Progenitor cell of endocrine pancreas (in vitro differentiated cells): ENCODE data around the gene RAPGEF1. TPM values are rescaled to one million over a fixed set of nuclear protein-coding genes. Genes with fewer than 3 reads are reported as not detected.

Source experiments
- DNase-seq: peaks from one replicate; pipeline ENCODE4 v3.0.0; 2021; ENCODE audit warnings: low spot score; ENCODE audit not compliant: unreplicated experiment
- H3K27ac Mint-ChIP-seq: 2 replicates; pipeline ENCODE4 v1.8.0; 2021; ENCODE audit warnings: mild to moderate bottlenecking, moderate library complexity, mixed read lengths
- H3K27me3 Mint-ChIP-seq: 2 replicates; pipeline ENCODE4 v1.8.0; 2021; ENCODE audit warnings: mixed read lengths
- H3K36me3 Mint-ChIP-seq: 2 replicates; pipeline ENCODE4 v1.8.0; 2022; ENCODE audit warnings: mixed read lengths; ENCODE audit not compliant: insufficient read depth
- H3K4me1 Mint-ChIP-seq: 2 replicates; pipeline ENCODE4 v1.8.0; 2021; ENCODE audit warnings: low read depth, mixed read lengths
- H3K4me3 Mint-ChIP-seq: 2 replicates; pipeline ENCODE4 v1.8.0; 2021; ENCODE audit warnings: low read depth, mild to moderate bottlenecking, moderate library complexity, mixed read lengths
- H3K9me3 Mint-ChIP-seq: 2 replicates; pipeline ENCODE4 v1.8.0; 2021; ENCODE audit warnings: low read depth, mixed read lengths
- total RNA-seq: library from RNA; stranded (reverse); gene quantifications from 2 replicates; pipeline ENCODE4 v1.2.1, GENCODE V29; 2021
- TF ChIP-seq, protein P1 (sequence below): fragments of 200-600 bp; sonication (generic); IDR thresholded peaks from one replicate; pipeline ENCODE4 v1.5.0; 2021; ENCODE audit warnings: antibody characterized with exemption, mild to moderate bottlenecking; ENCODE audit not compliant: unreplicated experiment

RAPGEF1 gene
- total RNA-seq, 1 donor from 2014 or later, result 57.3 TPM

DNA sequence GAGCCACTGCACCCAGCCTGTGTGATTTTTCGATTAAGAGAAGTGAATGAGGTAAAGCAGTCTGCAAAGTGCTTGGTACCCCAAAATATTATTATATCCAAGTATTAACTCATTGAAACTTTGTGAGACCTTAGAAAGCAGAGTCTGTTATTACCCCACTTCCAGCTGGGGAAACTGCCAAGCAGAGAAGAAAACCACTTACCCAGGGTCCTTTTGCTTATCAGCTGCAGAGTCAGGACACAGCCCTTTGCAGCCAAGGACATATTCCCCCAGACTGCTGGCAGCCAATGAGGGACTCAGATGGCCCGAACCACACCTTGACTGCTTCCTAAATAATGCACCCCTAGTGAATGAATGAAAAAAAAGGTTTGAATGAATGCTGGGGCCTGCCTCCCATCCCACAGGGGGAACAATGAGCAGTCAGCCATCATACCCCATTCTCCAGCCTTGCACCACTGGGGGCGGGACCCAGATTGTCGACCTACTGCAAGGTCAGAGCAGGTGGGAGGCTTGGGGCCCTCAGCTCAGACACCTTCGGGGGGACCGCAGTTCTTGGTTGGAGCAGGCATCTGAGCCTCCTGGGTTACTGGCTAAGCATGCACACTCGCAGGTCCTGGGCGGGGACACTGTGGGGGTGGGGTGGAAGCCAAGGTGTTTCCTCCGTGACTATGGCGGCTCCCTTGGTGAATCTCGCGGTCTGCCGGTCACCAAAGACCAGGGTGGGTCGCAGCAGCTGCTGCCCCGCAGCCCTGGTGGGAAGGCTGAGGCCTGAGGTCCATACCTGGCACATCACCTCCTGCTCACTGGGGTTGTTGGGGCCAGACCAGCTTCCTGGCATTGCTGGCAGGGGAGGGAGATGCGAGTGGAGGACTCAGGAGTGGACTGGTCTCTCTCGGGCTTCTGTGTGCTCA lies 164.9 kb downstream of the RAPGEF1 start:
- Mint-ChIP-seq H3K27ac (no peak overlapping the region), H3K36me3 (peaks cover 8% of the 10 kb centered on the region), H3K27me3 (no peaks in the 10 kb centered on the region), H3K4me1 (no peaks in the 10 kb centered on the region), H3K4me3 (no peak overlapping the region), H3K9me3 (no peaks in the 10 kb centered on the region)
- no peak for DNase-seq
- TF ChIP-seq, protein P1, sequence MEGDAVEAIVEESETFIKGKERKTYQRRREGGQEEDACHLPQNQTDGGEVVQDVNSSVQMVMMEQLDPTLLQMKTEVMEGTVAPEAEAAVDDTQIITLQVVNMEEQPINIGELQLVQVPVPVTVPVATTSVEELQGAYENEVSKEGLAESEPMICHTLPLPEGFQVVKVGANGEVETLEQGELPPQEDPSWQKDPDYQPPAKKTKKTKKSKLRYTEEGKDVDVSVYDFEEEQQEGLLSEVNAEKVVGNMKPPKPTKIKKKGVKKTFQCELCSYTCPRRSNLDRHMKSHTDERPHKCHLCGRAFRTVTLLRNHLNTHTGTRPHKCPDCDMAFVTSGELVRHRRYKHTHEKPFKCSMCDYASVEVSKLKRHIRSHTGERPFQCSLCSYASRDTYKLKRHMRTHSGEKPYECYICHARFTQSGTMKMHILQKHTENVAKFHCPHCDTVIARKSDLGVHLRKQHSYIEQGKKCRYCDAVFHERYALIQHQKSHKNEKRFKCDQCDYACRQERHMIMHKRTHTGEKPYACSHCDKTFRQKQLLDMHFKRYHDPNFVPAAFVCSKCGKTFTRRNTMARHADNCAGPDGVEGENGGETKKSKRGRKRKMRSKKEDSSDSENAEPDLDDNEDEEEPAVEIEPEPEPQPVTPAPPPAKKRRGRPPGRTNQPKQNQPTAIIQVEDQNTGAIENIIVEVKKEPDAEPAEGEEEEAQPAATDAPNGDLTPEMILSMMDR, result no peak

DNA sequence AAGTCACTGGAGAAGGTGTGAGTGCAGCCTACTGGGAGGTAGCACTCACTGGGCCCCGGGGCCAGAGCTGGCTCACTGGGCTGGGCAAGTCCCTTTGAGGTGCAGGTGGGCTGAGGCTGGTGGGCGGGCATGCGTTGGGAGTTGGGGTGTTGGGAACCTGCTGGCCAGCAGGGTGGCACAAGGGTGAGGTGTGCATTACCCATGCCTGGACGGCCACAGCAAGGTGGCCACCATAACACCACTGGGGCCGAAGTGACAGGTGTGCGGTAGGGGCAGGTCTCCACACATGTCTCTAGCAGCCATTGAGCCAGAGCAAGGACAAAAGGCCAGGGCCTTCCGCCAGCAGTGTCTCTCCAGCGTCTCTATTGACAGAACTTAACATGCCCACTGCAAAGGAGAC lies 172.0 kb downstream of the RAPGEF1 start:
- no peak for DNase-seq
- TF ChIP-seq, protein P1, result no peak
- no peaks in the 10 kb centered on the region for H3K27me3 Mint-ChIP-seq
- peak overlapping the region; percentile 73 for H3K27ac Mint-ChIP-seq
- H3K4me1 Mint-ChIP-seq, result no peaks in the 10 kb centered on the region
- no peak overlapping the region for H3K4me3 Mint-ChIP-seq
- no peaks in the 10 kb centered on the region for H3K9me3 Mint-ChIP-seq
- peaks cover 8% of the 10 kb centered on the region for H3K36me3 Mint-ChIP-seq

DNA sequence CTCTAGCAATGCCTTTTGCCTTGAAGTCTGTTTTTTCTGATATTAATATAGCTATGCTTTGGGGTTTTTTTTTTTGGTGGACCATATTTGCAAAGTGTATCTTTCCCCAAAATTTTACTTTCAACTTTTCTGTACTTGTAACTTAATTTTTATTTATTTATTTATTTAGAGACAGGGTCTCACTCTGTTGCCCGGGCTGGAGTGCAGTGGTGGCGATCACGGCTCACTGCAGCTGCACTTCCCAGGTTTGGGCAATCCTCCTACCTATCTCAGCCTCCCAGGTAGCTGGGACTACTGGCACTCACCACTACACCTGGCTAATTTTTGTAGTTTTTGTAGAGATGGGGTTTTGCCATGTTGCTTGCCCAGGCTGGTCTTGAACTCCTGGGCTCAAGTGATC lies 173.7 kb downstream of the RAPGEF1 start:
- Mint-ChIP-seq H3K4me1 (peaks cover 5% of the 10 kb centered on the region), H3K27ac (no peak overlapping the region), H3K9me3 (no peaks in the 10 kb centered on the region), H3K36me3 (peaks cover 6% of the 10 kb centered on the region), H3K27me3 (no peaks in the 10 kb centered on the region), H3K4me3 (no peak overlapping the region)
- DNase-seq, result no peak
- TF ChIP-seq, protein P1, result no peak

DNA sequence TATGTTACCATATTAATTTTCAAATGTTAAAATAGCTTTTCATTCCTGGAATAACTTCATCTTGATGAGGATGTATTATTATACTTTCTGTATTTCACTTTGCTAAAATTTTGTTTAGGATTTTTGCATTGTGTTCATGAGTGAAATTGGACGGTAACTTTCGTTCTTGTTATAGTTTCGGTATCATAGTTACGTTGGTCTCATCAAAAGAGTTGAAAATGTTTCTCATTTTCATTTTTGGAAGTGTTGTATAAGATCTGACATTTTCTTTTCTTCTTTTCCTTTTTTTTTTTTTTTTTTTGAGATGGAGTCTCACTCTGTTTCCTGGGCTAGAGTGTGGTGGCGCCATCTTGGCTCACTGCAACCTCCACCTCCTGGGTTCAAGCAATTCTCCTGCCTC lies 174.5 kb downstream of the RAPGEF1 start:
- no peak overlapping the region for H3K4me3 Mint-ChIP-seq
- no peak overlapping the region for H3K27ac Mint-ChIP-seq
- TF ChIP-seq, protein P1, result no peak
- no peaks in the 10 kb centered on the region for H3K27me3 Mint-ChIP-seq
- H3K9me3 Mint-ChIP-seq, result peaks cover 3% of the 10 kb centered on the region
- H3K36me3 Mint-ChIP-seq, result peaks cover 6% of the 10 kb centered on the region
- peaks cover 5% of the 10 kb centered on the region for H3K4me1 Mint-ChIP-seq
- DNase-seq, result no peak

DNA sequence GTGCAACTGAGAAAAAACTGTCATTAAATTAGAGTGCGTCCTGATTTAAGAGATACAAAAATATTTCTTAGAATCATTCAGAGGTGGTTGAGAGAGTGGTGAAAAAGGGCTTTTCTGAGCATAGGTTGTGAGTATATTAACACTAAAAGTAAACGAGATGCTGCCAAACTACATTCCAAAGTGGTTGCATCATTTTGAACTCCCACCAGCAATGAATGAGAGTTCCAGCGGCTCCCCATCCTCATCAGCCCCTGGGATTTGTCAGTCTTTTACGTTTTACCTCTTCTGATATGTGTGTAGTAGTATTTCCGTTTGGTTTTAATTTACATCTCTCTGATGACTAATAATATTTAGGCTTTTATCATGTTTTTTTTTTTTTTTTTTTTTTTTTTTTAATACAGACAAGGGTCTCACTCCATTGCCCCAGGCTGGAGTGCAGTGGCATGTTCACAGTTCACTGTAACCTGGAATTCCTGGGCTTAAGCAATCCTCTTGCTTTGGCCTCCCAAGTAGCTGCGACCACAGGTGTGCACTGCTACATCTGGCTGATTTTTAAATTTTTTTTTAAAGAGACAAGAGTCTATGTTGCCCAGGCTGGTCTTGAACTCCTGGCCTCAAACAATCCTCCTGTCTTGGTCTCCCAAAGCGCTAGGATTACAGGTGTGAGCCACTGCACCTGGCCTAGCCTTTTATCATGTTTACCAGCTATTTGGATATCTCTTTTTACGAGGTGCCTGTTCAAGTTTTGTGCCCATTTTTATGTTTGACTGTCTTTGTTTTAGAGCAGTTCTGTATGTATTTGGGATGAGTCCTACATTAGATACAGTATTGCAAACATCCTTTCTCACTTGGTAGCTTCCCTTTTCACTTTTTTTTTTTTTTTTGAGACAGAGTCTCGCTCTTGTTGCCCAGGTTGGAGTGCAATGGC lies 177.6 kb downstream of the RAPGEF1 start:
- peaks cover 4% of the 10 kb centered on the region for H3K36me3 Mint-ChIP-seq
- H3K4me3 Mint-ChIP-seq, result no peak overlapping the region
- DNase-seq, result no peak
- peaks cover 5% of the 10 kb centered on the region for H3K4me1 Mint-ChIP-seq
- TF ChIP-seq, protein P1, result no peak
- no peaks in the 10 kb centered on the region for H3K27me3 Mint-ChIP-seq
- peak overlapping the region; percentile 96 for H3K27ac Mint-ChIP-seq
- H3K9me3 Mint-ChIP-seq, result peaks cover 5% of the 10 kb centered on the region
